Measurements from ENCODE around the gene GSPT1. TPM values are rescaled to one million over a fixed set of nuclear protein-coding genes. Genes with fewer than 3 reads are reported as not detected.
A peak's percentile ranks its signal among the peaks of the same experiment; 100 is the strongest.

GSPT1 gene
- total and polyA plus RNA-seq, 9 of the 15 experiments (the other 6 are each of a cell fraction or from before 2014, with no cell fraction given) = 63.8 to 269 (median 148) TPM

DNA sequence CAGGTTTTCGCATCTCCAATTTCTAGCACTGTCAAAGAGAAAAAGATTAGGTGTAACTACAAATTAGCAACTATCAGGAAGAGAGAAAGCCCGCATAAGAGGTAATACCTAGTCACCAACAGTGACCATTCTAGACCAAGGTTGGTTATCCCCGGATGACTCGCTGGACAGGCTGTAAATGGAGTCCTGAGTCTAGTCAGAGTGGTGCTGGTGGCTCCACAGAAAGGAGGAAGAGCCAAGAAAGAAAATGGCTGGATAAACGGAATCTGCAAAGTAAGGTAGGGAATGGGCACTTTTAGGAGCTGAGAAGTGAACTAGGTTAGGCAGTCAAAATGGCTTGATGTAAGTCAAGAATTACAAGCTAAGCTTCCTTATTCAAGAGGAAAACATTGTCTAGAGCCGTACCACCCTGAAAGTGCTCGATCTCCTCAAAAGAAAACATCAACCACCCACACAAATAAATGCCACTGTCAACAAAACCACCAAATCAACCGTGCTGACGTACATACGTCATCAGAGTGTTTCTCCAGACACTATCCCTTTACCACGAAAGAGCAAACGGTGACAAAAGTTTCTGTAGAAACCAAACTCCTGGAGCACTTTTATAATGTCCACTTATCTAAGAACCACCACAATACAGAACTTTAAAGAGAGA is 2.2 kb downstream of the GSPT1 start (continued):
- TF ChIP-seq POLR2H (tag; IDR thresholded peaks at IDR 0.05; ENCODE audit: low read depth) = 0 out of 2 replicates have a peak, but pooled peaks have one; percentile 30
- no peak for TF ChIP-seq TAF9B (IDR thresholded peaks at IDR 0.05; ENCODE audit: partially characterized antibody)
- TF ChIP-seq, protein P1, sequence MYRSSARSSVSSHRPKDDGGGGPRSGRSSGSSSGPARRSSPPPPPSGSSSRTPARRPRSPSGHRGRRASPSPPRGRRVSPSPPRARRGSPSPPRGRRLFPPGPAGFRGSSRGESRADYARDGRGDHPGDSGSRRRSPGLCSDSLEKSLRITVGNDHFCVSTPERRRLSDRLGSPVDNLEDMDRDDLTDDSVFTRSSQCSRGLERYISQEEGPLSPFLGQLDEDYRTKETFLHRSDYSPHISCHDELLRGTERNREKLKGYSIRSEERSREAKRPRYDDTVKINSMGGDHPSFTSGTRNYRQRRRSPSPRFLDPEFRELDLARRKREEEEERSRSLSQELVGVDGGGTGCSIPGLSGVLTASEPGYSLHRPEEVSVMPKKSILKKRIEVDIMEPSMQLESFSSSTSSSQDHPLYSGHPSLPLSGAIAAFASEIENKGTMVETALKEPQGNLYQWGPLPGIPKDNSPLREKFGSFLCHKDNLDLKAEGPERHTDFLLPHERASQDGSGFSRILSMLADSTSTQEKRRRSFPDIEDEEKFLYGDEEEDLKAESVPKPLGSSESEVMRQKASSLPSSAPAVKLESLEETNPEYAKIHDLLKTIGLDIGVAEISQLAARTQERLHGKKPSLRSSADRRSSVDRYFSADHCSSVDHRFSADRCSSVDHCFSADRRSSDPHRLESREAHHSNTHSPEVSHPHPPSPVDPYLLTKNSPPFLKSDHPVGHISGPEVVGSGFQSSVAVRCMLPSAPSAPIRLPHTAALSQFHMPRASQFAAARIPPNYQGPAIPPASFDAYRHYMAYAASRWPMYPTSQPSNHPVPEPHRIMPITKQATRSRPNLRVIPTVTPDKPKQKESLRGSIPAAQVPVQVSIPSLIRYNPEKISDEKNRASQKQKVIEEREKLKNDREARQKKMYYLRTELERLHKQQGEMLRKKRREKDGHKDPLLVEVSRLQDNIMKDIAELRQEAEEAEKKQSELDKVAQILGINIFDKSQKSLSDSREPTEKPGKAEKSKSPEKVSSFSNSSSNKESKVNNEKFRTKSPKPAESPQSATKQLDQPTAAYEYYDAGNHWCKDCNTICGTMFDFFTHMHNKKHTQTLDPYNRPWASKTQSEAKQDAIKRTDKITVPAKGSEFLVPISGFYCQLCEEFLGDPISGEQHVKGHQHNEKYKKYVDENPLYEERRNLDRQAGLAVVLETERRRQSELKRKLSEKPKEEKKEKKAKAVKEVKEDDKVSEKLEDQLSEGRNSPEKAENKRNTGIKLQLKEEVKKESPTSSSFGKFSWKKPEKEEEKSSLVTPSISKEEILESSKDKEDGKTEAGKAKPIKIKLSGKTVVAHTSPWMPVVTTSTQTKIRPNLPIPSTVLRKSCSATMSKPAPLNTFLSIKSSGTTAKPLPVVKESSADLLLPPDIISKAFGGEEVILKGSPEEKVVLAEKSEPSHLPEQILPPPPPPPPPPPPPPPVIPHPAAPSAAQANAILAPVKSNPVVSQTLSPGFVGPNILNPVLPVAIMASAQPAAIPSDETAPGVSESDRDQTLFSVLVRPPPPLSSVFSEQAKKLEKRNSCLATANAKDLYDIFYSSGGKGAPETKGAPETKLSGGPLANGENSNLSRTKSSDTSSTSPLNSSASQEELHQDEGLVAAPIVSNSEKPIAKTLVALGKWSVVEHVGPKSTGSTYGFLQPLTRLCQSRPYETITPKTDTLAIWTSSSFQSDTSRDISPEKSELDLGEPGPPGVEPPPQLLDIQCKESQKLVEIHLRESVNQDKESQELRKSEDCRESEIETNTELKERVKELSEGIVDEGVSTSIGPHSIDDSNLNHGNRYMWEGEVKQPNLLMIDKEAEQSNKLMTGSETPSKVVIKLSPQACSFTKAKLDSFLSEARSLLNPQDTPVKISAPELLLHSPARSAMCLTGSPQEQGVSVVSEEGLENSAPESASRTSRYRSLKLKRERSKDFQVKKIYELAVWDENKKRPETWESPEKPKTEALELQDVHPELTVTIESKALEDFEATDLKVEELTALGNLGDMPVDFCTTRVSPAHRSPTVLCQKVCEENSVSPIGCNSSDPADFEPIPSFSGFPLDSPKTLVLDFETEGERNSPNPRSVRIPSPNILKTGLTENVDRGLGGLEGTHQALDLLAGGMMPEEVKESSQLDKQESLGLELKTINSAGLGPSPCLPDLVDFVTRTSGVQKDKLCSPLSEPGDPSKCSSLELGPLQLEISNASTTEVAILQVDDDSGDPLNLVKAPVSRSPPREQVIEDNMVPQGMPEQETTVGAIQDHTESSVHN (IDR thresholded peaks at IDR 0.05; ENCODE audit: borderline replicate concordance in 1 of 2, low read depth in 1 of 2) = 0 out of 4 replicates have a peak, but pooled peaks of 1 of the 2 experiments have one; percentile 21
- TF ChIP-seq, protein P2, sequence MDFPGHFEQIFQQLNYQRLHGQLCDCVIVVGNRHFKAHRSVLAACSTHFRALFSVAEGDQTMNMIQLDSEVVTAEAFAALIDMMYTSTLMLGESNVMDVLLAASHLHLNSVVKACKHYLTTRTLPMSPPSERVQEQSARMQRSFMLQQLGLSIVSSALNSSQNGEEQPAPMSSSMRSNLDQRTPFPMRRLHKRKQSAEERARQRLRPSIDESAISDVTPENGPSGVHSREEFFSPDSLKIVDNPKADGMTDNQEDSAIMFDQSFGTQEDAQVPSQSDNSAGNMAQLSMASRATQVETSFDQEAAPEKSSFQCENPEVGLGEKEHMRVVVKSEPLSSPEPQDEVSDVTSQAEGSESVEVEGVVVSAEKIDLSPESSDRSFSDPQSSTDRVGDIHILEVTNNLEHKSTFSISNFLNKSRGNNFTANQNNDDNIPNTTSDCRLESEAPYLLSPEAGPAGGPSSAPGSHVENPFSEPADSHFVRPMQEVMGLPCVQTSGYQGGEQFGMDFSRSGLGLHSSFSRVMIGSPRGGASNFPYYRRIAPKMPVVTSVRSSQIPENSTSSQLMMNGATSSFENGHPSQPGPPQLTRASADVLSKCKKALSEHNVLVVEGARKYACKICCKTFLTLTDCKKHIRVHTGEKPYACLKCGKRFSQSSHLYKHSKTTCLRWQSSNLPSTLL (IDR thresholded peaks at IDR 0.05) = no peak
- no peak for TF ChIP-seq FOXJ3 (CRISPR knock-in tag; IDR thresholded peaks at IDR 0.05)
- TF ChIP-seq, protein P3, sequence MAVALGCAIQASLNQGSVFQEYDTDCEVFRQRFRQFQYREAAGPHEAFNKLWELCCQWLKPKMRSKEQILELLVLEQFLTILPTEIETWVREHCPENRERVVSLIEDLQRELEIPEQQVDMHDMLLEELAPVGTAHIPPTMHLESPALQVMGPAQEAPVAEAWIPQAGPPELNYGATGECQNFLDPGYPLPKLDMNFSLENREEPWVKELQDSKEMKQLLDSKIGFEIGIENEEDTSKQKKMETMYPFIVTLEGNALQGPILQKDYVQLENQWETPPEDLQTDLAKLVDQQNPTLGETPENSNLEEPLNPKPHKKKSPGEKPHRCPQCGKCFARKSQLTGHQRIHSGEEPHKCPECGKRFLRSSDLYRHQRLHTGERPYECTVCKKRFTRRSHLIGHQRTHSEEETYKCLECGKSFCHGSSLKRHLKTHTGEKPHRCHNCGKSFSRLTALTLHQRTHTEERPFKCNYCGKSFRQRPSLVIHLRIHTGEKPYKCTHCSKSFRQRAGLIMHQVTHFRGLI (CRISPR knock-in tag; IDR thresholded peaks at IDR 0.05) = no peak
- no peak for TF ChIP-seq LCOR (CRISPR knock-in tag; IDR thresholded peaks at IDR 0.05)
- TF ChIP-seq, protein P4, sequence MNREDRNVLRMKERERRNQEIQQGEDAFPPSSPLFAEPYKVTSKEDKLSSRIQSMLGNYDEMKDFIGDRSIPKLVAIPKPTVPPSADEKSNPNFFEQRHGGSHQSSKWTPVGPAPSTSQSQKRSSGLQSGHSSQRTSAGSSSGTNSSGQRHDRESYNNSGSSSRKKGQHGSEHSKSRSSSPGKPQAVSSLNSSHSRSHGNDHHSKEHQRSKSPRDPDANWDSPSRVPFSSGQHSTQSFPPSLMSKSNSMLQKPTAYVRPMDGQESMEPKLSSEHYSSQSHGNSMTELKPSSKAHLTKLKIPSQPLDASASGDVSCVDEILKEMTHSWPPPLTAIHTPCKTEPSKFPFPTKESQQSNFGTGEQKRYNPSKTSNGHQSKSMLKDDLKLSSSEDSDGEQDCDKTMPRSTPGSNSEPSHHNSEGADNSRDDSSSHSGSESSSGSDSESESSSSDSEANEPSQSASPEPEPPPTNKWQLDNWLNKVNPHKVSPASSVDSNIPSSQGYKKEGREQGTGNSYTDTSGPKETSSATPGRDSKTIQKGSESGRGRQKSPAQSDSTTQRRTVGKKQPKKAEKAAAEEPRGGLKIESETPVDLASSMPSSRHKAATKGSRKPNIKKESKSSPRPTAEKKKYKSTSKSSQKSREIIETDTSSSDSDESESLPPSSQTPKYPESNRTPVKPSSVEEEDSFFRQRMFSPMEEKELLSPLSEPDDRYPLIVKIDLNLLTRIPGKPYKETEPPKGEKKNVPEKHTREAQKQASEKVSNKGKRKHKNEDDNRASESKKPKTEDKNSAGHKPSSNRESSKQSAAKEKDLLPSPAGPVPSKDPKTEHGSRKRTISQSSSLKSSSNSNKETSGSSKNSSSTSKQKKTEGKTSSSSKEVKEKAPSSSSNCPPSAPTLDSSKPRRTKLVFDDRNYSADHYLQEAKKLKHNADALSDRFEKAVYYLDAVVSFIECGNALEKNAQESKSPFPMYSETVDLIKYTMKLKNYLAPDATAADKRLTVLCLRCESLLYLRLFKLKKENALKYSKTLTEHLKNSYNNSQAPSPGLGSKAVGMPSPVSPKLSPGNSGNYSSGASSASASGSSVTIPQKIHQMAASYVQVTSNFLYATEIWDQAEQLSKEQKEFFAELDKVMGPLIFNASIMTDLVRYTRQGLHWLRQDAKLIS (CRISPR knock-in tag; IDR thresholded peaks at IDR 0.05) = no peak
- TF ChIP-seq EP400 (IDR thresholded peaks at IDR 0.05) = no peak
- no peak for TF ChIP-seq ATF1 (CRISPR knock-in tag; IDR thresholded peaks at IDR 0.05)
- TF ChIP-seq ATF1 (tag; IDR thresholded peaks at IDR 0.05) = peak; percentile 79
- no peak for TF ChIP-seq GATAD2B (IDR thresholded peaks at IDR 0.05; ENCODE audit: borderline replicate concordance)

All from K562 (cell line).